GM21786 (cell line): ENCODE data around the gene TTC24.
"Not testable (repeated sequence)": the region's sequence is repeated elsewhere in the genome, so short reads cannot be mapped to it uniquely, and the experiment has no call there.

Source experiments
- ATAC-seq: cut with Tn5 transposase; IDR thresholded peaks from one replicate; pipeline ENCODE4 v1.9.1; 2021; ENCODE audit not compliant: unreplicated experiment

Gene TTC24

GRCh38 chr1:156586323-156586722, 6.8 kb downstream of the TTC24 start:
- ATAC-seq = no peak

GRCh38 chr1:156586892-156587477, 7.5 kb downstream of the TTC24 start:
- no peak for ATAC-seq

- ATAC-seq = not testable (repeated sequence)
These were observed 8.4 kb downstream of the TTC24 start for GRCh38 chr1:156587927-156588326.

- no peak for ATAC-seq
These were observed 10.0 kb downstream of the TTC24 start for GRCh38 chr1:156589546-156589945.

GRCh38 chr1:156590326-156591180, 11.0 kb downstream of the TTC24 start:
- ATAC-seq = no peak

GRCh38 chr1:156591181-156591431, 11.6 kb downstream of the TTC24 start:
- no peak for ATAC-seq

GRCh38 chr1:156591432-156592157, 12.1 kb downstream of the TTC24 start, which contains the start of gene NAXE:
TSS of gene NAXE (plus strand) at chr1:156591776. CDS start at chr1:156591805, 29 bp downstream.
- peak; percentile 60 for ATAC-seq

GRCh38 chr1:156592158-156592909, 12.8 kb downstream of the TTC24 start:
- ATAC-seq = no peak

GRCh38 chr1:156592910-156593660, 13.6 kb downstream of the TTC24 start:
- ATAC-seq = no peak

GRCh38 chr1:156593661-156593989, 14.1 kb downstream of the TTC24 start:
- ATAC-seq = no peak

GRCh38 chr1:156594190-156594589, 14.7 kb downstream of the TTC24 start:
- no peak for ATAC-seq

- ATAC-seq = no peak
These were observed 15.5 kb downstream of the TTC24 start for GRCh38 chr1:156595016-156595415.

GRCh38 chr1:156596426-156596825, 16.9 kb downstream of the TTC24 start:
- no peak for ATAC-seq

- no peak for ATAC-seq
These were observed 18.6 kb downstream of the TTC24 start for GRCh38 chr1:156598125-156598524.

- ATAC-seq = no peak
These were observed 19.4 kb downstream of the TTC24 start for GRCh38 chr1:156598731-156599432.

GRCh38 chr1:156599811-156600210, 20.3 kb downstream of the TTC24 start:
- no peak for ATAC-seq

GRCh38 chr1:156600733-156601121, 21.2 kb downstream of the TTC24 start:
- ATAC-seq = no peak

- ATAC-seq = peak; percentile 58
These were observed 21.8 kb downstream of the TTC24 start, which contains the start of gene GPATCH4 for GRCh38 chr1:156601122-156601830. TSS of gene GPATCH4 (minus strand) at chr1:156601479.

- no peak for ATAC-seq
These were observed 22.4 kb downstream of the TTC24 start for GRCh38 chr1:156601892-156602291.
